Activated CD4-positive, alpha-beta T cell treated with anti-CD3 and anti-CD28 coated beads, Interleukin-2, amount 10 ng/mL, durations not matched to agents 24 days and 14 days (primary cell): ENCODE data around the gene BBOF1. TPM values are rescaled to one million over a fixed set of nuclear protein-coding genes. Genes with fewer than 3 reads are reported as not detected.

Experiments used
- DNase-seq: peaks from one replicate; pipeline ENCODE4 v3.0.0; 2022
- H3K27ac Mint-ChIP-seq: one replicate; pipeline ENCODE4 v1.8.0; 2022; ENCODE audit warnings: mild to moderate bottlenecking, mixed read lengths
- H3K27me3 Mint-ChIP-seq: one replicate; pipeline ENCODE4 v1.8.0; 2022; ENCODE audit warnings: mixed read lengths
- H3K36me3 Mint-ChIP-seq: one replicate; pipeline ENCODE4 v1.8.0; 2022; ENCODE audit warnings: low read depth, mild to moderate bottlenecking, mixed read lengths
- H3K4me1 Mint-ChIP-seq: one replicate; pipeline ENCODE4 v1.8.0; 2021; ENCODE audit warnings: mixed read lengths
- H3K4me3 Mint-ChIP-seq: one replicate; pipeline ENCODE4 v1.8.0; 2022; ENCODE audit warnings: mild to moderate bottlenecking, moderate library complexity, mixed read lengths
- H3K9me3 Mint-ChIP-seq: one replicate; pipeline ENCODE4 v1.8.0; 2021; ENCODE audit warnings: mixed read lengths
- intact Hi-C: fragments of 100-400 bp; cut with micrococcal nuclease; formaldehyde crosslinking; loops from one replicate; pipeline ENCODE4 v1.15.1; 2023
- total RNA-seq: library from RNA; stranded (reverse); gene quantifications from 2 replicates; pipeline ENCODE4 v1.2.3, GENCODE V29; 2022

The BBOF1 gene
- total RNA-seq, 1 donor from 2014 or later: 0.72 TPM

- Mint-ChIP-seq H3K36me3 (peaks cover 14% of the 10 kb centered on the region), H3K4me3 (no peak overlapping the region), H3K27me3 (no peaks in the 10 kb centered on the region), H3K27ac (no peak overlapping the region), H3K9me3 (no peaks in the 10 kb centered on the region), H3K4me1 (no peaks in the 10 kb centered on the region)
- DNase-seq: no peak
- intact Hi-C loops: no loop called here
Measured at GRCh38 chr14:74008843-74009499, 10.2 kb upstream of the BBOF1 start.

- Mint-ChIP-seq H3K27ac (no peak overlapping the region), H3K4me1 (peaks cover 11% of the 10 kb centered on the region), H3K9me3 (no peaks in the 10 kb centered on the region), H3K36me3 (peaks cover 10% of the 10 kb centered on the region), H3K4me3 (no peak overlapping the region), H3K27me3 (no peaks in the 10 kb centered on the region)
- intact Hi-C loops: no loop called here
- no peak for DNase-seq
Measured at GRCh38 chr14:74014299-74014698, 4.8 kb upstream of the BBOF1 start.

- H3K4me1 Mint-ChIP-seq: peaks cover 17% of the 10 kb centered on the region
- H3K27ac Mint-ChIP-seq: no peak overlapping the region
- intact Hi-C loops: loop anchor here (5.0 kb wide), 1 partner anchor 303 kb away; the partner anchor contains the start of gene PNMA1
- H3K36me3 Mint-ChIP-seq: peaks cover 10% of the 10 kb centered on the region
- H3K4me3 Mint-ChIP-seq: no peak overlapping the region
- no peaks in the 10 kb centered on the region for H3K27me3 Mint-ChIP-seq
- no peaks in the 10 kb centered on the region for H3K9me3 Mint-ChIP-seq
- no peak for DNase-seq
Measured at GRCh38 chr14:74015176-74015575, 4.0 kb upstream of the BBOF1 start.

GRCh38 chr14:74015963-74016362, 3.2 kb upstream of the BBOF1 start:
- Mint-ChIP-seq H3K27ac (no peak overlapping the region), H3K9me3 (no peaks in the 10 kb centered on the region), H3K4me1 (peaks cover 17% of the 10 kb centered on the region), H3K27me3 (no peaks in the 10 kb centered on the region), H3K36me3 (peaks cover 9% of the 10 kb centered on the region), H3K4me3 (no peak overlapping the region)
- DNase-seq: no peak
- intact Hi-C loops: loop anchor here (5.0 kb wide), 1 partner anchor 304 kb away; the partner anchor contains the start of gene PNMA1

GRCh38 chr14:74018174-74018585, 969 bp upstream of the BBOF1 start:
- peaks cover 17% of the 10 kb centered on the region for H3K4me1 Mint-ChIP-seq
- no peaks in the 10 kb centered on the region for H3K9me3 Mint-ChIP-seq
- DNase-seq: peak; percentile 60
- peak overlapping the region; percentile 97 for H3K27ac Mint-ChIP-seq
- H3K4me3 Mint-ChIP-seq: peak overlapping the region; percentile 92
- intact Hi-C loops: loop anchor here (2.0 to 5.0 kb wide), 4 partner anchors 131 to 527 kb away; partner anchors contain the start of genes PNMA1, RIOX1 and ZNF410
- H3K27me3 Mint-ChIP-seq: no peaks in the 10 kb centered on the region
- peaks cover 5% of the 10 kb centered on the region for H3K36me3 Mint-ChIP-seq

GRCh38 chr14:74019408-74020137, 424 bp downstream of the BBOF1 start:
- Mint-ChIP-seq H3K4me1 (peaks cover 17% of the 10 kb centered on the region), H3K27ac (peak overlapping the region; percentile 73), H3K9me3 (no peaks in the 10 kb centered on the region), H3K27me3 (no peaks in the 10 kb centered on the region), H3K36me3 (no peaks in the 10 kb centered on the region), H3K4me3 (peak overlapping the region; percentile 92)
- intact Hi-C loops: loop anchor here (1.0 to 5.0 kb wide), 6 partner anchors 65 to 529 kb away; partner anchors contain the start of genes ALDH6A1, COQ6, FAM161B and LIN52
- peak; percentile 61 for DNase-seq

- peaks cover 13% of the 10 kb centered on the region for H3K4me1 Mint-ChIP-seq
- no peaks in the 10 kb centered on the region for H3K9me3 Mint-ChIP-seq
- no peak overlapping the region for H3K4me3 Mint-ChIP-seq
- no peak for DNase-seq
- no peak overlapping the region for H3K27ac Mint-ChIP-seq
- intact Hi-C loops: no loop called here
- H3K27me3 Mint-ChIP-seq: no peaks in the 10 kb centered on the region
- no peaks in the 10 kb centered on the region for H3K36me3 Mint-ChIP-seq
Measured at GRCh38 chr14:74022346-74022745, 3.2 kb downstream of the BBOF1 start.

- no peak overlapping the region for H3K27ac Mint-ChIP-seq
- H3K4me1 Mint-ChIP-seq: no peaks in the 10 kb centered on the region
- H3K27me3 Mint-ChIP-seq: no peaks in the 10 kb centered on the region
- H3K36me3 Mint-ChIP-seq: no peaks in the 10 kb centered on the region
- no peak overlapping the region for H3K4me3 Mint-ChIP-seq
- no peaks in the 10 kb centered on the region for H3K9me3 Mint-ChIP-seq
- no peak for DNase-seq
- intact Hi-C loops: no loop called here
Measured at GRCh38 chr14:74029136-74029535, 10.0 kb downstream of the BBOF1 start.

- intact Hi-C loops: no loop called here
- H3K4me3 Mint-ChIP-seq: no peak overlapping the region
- no peak for DNase-seq
- no peaks in the 10 kb centered on the region for H3K36me3 Mint-ChIP-seq
- no peak overlapping the region for H3K27ac Mint-ChIP-seq
- no peaks in the 10 kb centered on the region for H3K9me3 Mint-ChIP-seq
- no peaks in the 10 kb centered on the region for H3K27me3 Mint-ChIP-seq
- H3K4me1 Mint-ChIP-seq: no peaks in the 10 kb centered on the region
Measured at GRCh38 chr14:74034572-74034971, 15.4 kb downstream of the BBOF1 start.

GRCh38 chr14:74035556-74035955, 16.4 kb downstream of the BBOF1 start:
- no peaks in the 10 kb centered on the region for H3K4me1 Mint-ChIP-seq

GRCh38 chr14:74038020-74038859, 19.1 kb downstream of the BBOF1 start:
- Mint-ChIP-seq H3K9me3 (no peaks in the 10 kb centered on the region), H3K4me3 (no peak overlapping the region), H3K27ac (no peak overlapping the region), H3K4me1 (no peaks in the 10 kb centered on the region), H3K27me3 (peaks cover 1% of the 10 kb centered on the region), H3K36me3 (no peaks in the 10 kb centered on the region)
- DNase-seq: peak; percentile 77
- intact Hi-C loops: loop anchor here (2.0 kb wide), 1 partner anchor 309 kb away; no protein-coding TSS in a partner anchor

More at GRCh38 chr14:74035556-74035955, 16.4 kb downstream of the BBOF1 start:
- DNase-seq: no peak
- Mint-ChIP-seq H3K4me3 (no peak overlapping the region), H3K27me3 (no peaks in the 10 kb centered on the region), H3K27ac (no peak overlapping the region), H3K9me3 (no peaks in the 10 kb centered on the region), H3K36me3 (no peaks in the 10 kb centered on the region)
- intact Hi-C loops: no loop called here

- DNase-seq: no peak
- Mint-ChIP-seq H3K36me3 (no peaks in the 10 kb centered on the region), H3K4me3 (no peak overlapping the region), H3K4me1 (no peaks in the 10 kb centered on the region), H3K27me3 (peaks cover 1% of the 10 kb centered on the region), H3K27ac (no peak overlapping the region), H3K9me3 (no peaks in the 10 kb centered on the region)
- intact Hi-C loops: no loop called here
Measured at GRCh38 chr14:74042296-74042695, 23.1 kb downstream of the BBOF1 start.

- H3K9me3 Mint-ChIP-seq: no peaks in the 10 kb centered on the region
- H3K27ac Mint-ChIP-seq: no peak overlapping the region
- H3K36me3 Mint-ChIP-seq: no peaks in the 10 kb centered on the region
- H3K27me3 Mint-ChIP-seq: peaks cover 1% of the 10 kb centered on the region
- no peak overlapping the region for H3K4me3 Mint-ChIP-seq
- intact Hi-C loops: no loop called here
- no peak for DNase-seq
- no peaks in the 10 kb centered on the region for H3K4me1 Mint-ChIP-seq
Measured at GRCh38 chr14:74045522-74045921, 26.4 kb downstream of the BBOF1 start.
